Caki2 (cell line): ENCODE results near the gene SLC6A18. TPM values are rescaled to one million over a fixed set of nuclear protein-coding genes. Genes with fewer than 3 reads are reported as not detected.

ENCODE experiments used
- DNase-seq: peaks from one replicate; pipeline ENCODE4 v3.0.0-alpha.2; 2015; ENCODE audit warnings: low read depth
- in situ Hi-C: cut with HindIII; loops from 2 replicates; pipeline ENCODE4 v1.10.0; 2016; ENCODE audit warnings: low sequenced_read_pairs, low pct_unique_long_range_greater_than_20kb, mixed read lengths
- total RNA-seq: library from RNA; depleted of rRNA; stranded (reverse); fragments of >200 nt; shearing (Covaris generic); gene quantifications from 2 replicates; pipeline ENCODE4 v1.2.3, GENCODE V29; 2014; ENCODE audit warnings: low replicate concordance

The SLC6A18 gene
- total RNA-seq, 1 experiment from 2014 or later, result not detected

DNA sequence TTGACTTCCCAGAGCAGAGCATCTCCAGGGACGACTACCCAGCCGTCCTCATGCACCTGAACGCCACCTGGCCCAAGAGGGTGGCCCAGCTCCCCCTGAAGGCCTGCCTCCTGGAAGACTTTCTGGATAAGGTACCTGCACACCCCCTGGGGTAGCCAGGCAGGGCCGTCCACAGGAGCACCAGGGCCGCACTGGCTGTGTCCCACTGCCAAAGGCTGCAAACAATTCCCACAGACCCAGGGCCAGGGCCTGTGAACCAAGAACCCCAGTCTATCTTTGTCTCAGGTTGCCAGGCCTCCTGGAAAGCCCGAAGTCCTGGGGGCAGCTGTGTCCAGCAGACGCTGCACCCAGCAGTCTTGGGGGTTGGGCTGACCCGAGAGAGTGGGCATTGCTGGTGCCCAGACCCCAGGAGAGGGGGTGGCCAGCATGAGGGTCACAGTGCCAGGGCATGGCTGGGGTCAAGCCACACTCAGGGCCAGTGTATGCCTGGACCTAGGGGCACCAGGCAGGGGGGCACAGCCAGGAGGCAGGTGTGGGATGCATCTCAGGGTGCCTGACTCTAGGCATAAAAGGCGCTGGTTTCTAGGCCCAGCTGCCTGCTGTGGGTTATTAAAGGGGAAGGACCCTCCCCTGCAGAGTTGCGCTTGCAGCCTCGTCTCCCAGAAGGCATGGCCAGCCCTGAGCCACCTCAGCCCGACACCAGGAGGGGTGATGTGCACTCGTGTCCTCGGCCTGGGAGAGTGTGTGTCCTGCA lies 17.7 kb downstream of the SLC6A18 start:
- in situ Hi-C loops, result no loop called here
- no peak for DNase-seq

GRCh38 chr5:1243487-1244130 lies 18.4 kb downstream of the SLC6A18 start:
- in situ Hi-C loops, result no loop called here
- no peak for DNase-seq

- DNase-seq, result no peak
- in situ Hi-C loops, result no loop called here
Observed at GRCh38 chr5:1244255-1244654, 19.1 kb downstream of the SLC6A18 start.

- in situ Hi-C loops, result no loop called here
- no peak for DNase-seq
Observed at GRCh38 chr5:1244976-1245375, 19.8 kb downstream of the SLC6A18 start.

GRCh38 chr5:1245905-1246576 lies 20.9 kb downstream of the SLC6A18 start:
- no peak for DNase-seq
- in situ Hi-C loops, result no loop called here

GRCh38 chr5:1246711-1247431 lies 21.7 kb downstream of the SLC6A18 start:
- in situ Hi-C loops, result no loop called here
- DNase-seq, result peak; percentile 62

- DNase-seq, result no peak
- in situ Hi-C loops, result no loop called here
Observed at GRCh38 chr5:1247811-1248210, 22.6 kb downstream of the SLC6A18 start.

- in situ Hi-C loops, result no loop called here
Observed at GRCh38 chr5:1249366-1250280, 24.4 kb downstream of the SLC6A18 start.

DNA sequence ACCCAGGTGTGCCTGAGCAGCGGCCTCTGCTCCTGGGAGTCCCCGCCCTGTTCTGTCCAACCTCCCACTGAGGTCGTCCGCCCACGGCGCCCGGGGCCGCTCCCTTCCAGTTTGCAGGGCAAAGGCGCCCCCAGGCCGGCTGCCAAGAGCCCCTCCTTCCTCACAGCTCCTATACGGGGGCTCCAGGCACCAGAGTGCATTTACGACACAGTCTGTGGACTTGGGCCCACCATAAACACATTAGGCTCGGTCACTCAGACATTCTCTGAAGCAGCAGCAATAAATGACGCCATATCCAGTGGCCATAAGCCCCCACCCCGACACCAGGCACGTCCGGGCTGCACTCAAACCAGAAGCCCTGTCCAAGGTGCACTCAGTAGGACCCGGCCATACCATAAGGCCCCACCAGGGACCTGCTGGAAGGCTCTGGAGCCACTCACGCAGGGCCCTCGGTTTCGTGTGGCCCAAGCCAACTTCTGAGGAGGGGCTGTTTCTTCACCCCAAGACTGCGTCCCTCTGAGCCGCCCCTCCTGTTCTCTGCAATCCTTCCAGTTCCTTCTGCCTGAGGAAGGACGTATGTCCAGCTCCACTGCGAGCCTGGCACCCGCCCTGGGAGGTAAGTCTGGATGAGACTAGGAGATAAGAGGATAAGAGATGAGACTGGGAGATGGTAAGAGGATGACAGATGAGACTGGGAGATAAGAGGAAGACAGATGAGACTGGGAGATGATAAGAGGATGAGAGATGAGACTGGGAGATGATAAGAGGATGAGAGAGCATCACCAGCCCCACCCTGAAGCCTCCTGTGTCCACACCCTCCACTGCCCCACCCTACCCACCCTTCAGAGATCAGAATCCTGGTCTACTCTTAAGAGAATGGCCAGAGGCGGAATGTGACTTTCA lies 26.7 kb downstream of the SLC6A18 start:
- no peak for DNase-seq
- in situ Hi-C loops, result no loop called here

More at GRCh38 chr5:1249366-1250280, 24.4 kb downstream of the SLC6A18 start:
- no peak for DNase-seq

- in situ Hi-C loops, result no loop called here
- DNase-seq, result no peak
Observed at GRCh38 chr5:1252681-1253080, 27.5 kb downstream of the SLC6A18 start.

- in situ Hi-C loops, result no loop called here
- DNase-seq, result no peak
Observed at GRCh38 chr5:1253456-1254105, 28.4 kb downstream of the SLC6A18 start.

DNA sequence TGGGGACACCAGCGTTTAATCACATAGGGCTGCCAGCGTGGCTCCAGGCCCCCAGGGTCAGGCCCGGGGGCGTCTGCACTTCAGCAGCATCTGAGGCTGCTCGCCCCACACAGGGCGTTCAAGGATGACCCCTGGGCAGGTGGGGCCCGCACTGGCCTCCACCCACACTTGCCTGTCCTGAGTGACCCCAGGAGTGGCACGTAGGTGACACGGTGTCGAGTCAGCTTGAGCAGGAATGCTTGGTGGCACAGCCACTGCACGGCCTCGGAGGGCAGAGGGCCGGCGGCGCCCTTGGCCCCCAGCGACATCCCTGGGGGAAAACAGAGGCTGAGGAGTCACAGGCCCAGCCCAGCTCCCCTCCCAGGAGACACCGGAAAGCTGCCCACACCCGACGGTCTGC lies 29.0 kb downstream of the SLC6A18 start:
- in situ Hi-C loops, result no loop called here

DNA sequence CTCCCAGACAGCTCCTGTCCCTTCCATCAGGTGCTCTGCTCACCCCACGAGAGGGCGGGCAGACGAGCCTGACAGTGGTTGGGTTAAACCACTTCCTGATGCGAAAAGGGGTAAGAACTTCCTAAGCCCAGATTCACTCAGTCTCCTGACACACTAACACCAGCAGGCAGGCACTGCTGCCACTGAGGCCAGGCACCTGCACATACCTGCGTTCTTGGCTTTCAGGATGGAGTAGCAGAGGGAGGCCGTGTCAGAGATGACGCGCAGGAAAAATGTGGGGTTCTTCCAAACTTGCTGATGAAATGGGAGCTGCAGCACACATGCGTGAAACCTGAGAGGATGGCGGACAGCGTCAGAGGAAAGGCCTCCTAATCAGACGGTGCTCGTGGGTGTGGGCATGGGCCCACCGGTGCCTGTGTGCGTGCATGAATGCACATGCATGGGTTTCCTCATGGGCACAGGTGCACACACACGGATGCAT lies 29.9 kb downstream of the SLC6A18 start:
- no peak for DNase-seq
- in situ Hi-C loops, result no loop called here

More for the DNA sequence above, 29.0 kb downstream of the SLC6A18 start:
- DNase-seq, result no peak

DNA sequence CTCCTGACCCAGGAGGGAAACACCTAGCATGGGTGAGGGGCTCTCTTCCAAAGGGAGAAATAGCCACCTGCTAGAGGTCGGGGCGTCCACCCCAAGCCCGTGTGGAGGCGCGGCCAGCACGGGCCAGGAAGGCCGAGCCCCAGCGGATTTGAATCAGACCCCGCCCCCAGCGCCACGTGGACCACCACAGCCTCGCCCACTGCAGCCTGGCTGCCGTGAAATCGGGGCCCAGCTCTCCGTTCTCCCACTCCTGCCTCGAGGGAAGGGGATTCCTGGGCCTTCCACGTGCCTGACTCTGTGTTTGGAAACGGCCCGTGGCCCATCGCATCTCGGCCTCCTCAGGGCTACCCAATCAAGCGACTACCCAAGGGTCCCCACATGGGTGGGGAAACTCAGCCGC lies 31.6 kb downstream of the SLC6A18 start:
- in situ Hi-C loops, result no loop called here
- no peak for DNase-seq

DNA sequence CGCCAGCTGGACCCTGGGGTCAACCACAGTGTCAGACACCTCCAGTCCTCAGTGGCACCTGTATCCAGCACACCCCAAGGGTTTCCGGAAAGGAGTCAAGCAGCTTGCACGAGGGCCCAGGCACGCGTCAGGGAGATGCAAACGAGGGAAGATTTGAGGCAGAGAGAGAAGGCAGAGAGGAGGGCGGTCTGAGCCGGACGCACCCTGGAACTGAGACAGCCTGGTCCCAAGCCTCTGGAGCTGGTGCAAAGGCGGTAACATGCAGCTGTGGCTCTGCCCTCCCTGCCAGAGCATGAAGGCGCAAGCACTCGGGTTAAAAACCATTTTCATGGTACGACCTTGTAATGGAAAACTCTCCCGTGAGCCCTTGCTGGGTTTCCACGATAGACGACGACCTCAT lies 32.2 kb downstream of the SLC6A18 start:
- in situ Hi-C loops, result no loop called here
- no peak for DNase-seq

- DNase-seq, result no peak
- in situ Hi-C loops, result no loop called here
Observed at GRCh38 chr5:1257841-1258240, 32.7 kb downstream of the SLC6A18 start.
